GM10266 (cell line): ENCODE measurements around the gene AAK1.
"Not testable (repeated sequence)": the region's sequence is repeated elsewhere in the genome, so short reads cannot be mapped to it uniquely, and the experiment has no call there.

Experiments
- DNase-seq: peaks from one replicate; pipeline ENCODE4 v3.0.0; 2012; ENCODE audit errors: extremely low spot score
- TF ChIP-seq, protein P1 (sequence below): IDR thresholded peaks from 2 replicates; pipeline ENCODE4 v1.5.1; 2012; ENCODE audit warnings: mild to moderate bottlenecking, low read depth; ENCODE audit not compliant: control insufficient read depth, insufficient read depth; ENCODE audit errors: missing control alignments

AAK1 gene

DNA sequence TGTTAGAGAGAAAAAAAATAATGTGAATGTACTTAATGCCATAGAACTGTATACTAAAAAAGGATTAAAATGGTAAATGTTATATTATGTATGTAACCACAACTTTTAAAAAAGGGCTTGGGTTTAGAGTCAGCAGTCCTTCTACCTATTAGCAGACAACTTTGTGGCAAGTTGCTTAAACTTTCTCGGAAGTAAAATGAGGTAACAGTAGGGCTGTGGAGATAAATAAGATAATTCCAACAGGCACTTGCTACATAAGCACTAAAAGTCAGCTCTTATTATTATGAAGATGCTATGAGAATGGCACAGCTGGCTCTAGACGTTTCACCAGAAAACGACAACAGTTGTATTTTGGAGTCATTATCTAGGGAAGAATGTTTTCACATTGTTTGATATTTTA lies 31.3 kb downstream of the AAK1 start:
- no peak for DNase-seq
- TF ChIP-seq, protein P1, sequence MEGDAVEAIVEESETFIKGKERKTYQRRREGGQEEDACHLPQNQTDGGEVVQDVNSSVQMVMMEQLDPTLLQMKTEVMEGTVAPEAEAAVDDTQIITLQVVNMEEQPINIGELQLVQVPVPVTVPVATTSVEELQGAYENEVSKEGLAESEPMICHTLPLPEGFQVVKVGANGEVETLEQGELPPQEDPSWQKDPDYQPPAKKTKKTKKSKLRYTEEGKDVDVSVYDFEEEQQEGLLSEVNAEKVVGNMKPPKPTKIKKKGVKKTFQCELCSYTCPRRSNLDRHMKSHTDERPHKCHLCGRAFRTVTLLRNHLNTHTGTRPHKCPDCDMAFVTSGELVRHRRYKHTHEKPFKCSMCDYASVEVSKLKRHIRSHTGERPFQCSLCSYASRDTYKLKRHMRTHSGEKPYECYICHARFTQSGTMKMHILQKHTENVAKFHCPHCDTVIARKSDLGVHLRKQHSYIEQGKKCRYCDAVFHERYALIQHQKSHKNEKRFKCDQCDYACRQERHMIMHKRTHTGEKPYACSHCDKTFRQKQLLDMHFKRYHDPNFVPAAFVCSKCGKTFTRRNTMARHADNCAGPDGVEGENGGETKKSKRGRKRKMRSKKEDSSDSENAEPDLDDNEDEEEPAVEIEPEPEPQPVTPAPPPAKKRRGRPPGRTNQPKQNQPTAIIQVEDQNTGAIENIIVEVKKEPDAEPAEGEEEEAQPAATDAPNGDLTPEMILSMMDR = no peak

DNA sequence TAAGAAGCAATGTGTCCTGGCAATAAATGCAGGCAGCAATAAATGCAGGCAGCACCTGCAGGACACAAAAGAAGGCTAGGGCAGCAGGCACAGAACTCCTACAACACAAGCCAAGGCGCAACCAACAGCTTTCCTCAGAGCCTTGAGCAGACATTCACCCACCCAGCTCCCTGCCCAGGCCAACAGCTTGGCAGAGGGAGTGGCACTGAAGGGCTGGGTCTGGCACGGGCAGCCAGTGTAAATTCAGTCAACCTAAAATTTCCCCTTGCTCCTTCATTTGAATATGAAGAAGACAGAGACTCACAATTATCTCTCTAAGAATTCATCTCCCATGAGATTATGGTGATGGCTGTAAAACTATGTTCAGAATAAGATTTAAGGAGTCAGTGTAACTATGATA lies 35.4 kb downstream of the AAK1 start:
- DNase-seq = no peak
- TF ChIP-seq, protein P1 = no peak

DNA sequence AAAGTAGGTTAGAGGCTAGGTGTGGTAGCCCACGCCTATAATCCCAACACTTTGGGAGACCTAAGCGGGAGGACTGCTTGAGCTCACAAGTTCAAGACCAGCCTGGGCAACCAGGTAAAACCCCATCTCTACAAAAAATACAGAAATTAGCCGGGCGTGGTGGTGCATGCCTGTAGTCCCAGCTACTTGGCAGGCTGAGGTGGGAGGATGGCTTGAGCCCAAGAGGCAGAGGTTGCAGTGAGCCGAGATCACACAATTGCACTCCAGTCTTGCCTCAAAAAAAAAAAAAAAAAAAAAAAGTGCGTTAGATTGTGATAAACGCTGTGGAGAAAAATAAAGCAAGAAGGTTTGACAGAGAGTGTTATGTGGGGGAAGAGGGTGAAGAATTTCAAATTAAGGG lies 36.8 kb downstream of the AAK1 start:
- DNase-seq = not testable (repeated sequence)

DNA sequence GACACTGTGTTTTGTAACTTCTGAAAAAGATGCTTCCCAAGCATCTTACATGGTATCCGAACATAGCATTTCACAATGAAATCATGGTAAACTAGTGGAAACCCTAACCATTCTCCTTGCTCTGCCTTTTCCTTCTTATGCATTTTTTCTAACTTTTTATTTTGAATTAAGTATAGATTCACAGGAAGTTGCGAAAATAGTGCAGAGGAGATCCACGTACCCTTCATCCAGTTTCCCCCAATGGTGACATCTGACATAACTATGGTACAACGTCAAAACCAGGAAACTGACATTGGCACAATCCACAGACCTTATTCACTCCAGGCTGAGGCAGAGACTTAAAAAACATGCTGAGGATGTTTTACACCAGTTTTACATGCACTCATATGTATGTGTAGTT lies 38.3 kb downstream of the AAK1 start:
- TF ChIP-seq, protein P1 = no peak
- DNase-seq = no peak

DNA sequence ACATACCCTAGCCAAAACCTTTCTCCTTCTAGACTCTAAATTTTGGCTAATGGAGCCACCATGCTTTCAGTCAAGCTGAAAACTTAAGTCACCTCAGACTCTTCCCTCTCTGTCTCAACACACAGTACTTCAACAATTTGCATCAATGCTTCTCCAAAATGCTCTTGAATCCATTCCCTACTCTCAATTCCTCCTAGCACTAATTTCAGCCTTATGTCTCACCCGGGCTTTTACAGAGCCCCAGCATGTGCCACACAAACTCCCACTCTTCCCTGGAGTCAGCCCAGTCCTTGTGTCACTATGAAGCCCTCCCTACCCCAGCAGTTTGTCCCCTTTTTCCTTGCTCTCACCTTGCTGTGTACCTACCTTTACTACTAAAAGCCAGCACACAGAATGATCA lies 38.7 kb downstream of the AAK1 start:
- TF ChIP-seq, protein P1 = no peak
- DNase-seq = no peak

DNA sequence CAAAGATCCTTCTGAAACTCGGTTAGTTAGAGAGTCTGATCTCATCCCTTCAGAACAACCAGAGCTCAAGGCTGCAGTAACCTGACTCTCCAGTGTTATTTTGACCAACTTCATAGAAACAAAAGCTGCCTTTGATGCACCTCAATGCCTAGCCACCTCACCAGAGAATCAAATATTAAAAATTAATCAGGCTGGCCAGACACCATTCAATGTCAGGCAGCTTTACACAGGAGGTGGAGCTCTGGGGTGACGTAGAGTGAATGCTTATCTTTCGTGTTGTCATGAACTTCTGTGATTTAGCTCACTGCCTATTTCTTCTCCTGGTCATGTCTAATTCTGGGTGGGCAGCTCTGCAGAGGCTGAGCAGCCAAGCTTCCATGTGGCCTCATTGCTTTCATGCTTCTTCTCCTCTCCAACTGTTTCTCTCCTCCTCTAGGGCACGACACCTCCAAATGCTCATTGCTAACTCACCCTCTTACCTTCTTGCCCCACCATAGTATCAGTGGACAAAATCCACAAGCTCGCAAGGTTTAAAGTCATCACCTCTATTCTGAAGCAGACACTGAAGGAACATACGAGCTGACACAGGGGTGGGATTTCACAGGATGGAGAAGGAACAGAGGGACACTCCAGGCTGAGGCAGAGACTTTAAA lies 39.4 kb downstream of the AAK1 start:
- DNase-seq = no peak
- TF ChIP-seq, protein P1 = no peak

DNA sequence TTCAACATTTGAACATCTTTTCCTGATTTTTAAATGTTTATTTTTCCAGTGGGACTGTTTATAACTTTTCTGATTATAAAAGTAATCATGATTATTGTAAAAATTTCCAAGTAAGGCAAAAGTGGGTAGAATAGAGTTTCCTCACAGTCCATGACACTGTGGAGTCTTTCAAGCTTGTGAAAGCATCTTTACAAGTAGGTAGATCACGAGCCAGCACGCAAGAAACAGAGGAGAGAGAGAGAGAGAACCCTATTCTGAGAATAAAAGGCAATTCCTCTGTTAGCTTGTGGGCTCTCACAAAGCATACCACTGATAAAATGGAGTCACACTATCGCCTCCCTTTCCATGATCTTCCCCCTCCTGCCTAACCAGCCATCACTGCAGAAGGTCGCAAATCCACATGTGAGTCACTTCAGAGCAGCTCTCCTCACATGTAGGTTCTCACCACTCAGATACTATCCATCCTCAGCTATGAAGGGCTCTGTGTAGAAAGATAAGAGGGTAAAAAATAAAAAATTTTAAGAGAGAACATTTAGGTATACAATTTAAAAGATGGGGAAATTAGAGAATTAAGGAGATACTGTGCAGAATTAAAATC lies 40.3 kb downstream of the AAK1 start:
- TF ChIP-seq, protein P1 = no peak
- DNase-seq = no peak

DNA sequence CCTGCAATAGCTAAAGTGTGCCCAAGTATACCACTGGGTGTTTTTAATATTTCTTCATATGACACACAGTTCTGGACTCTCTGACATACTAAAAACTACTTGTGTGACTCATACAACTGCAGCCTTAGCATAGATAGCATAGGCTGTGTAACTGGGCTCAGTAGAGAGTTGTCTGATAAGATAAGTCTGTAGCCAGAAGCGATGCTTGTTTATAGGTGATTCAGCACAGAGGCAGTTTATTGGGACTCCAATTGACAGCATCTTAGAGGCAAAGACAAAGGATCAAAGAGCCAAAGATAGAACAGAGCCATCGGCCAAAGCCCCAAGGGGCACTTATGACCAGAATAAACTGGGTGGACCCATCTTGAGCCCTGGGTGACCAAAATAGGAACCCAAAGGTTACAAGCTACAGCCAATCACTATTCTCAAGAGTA lies 42.3 kb downstream of the AAK1 start:
- no peak for DNase-seq

More for the DNA sequence above, 42.3 kb downstream of the AAK1 start:
- TF ChIP-seq, protein P1 = no peak
